ENCODE results near the gene TENT4A. TPM values are rescaled to one million over a fixed set of nuclear protein-coding genes. Genes with fewer than 3 reads are reported as not detected.

The TENT4A gene
- total and polyA plus RNA-seq, 2 donors: 13.0 to 26.8 TPM

GRCh38 chr5:6683241-6683640, 30.0 kb upstream of the TENT4A start:
- H3K27ac ChIP-seq (ENCODE audit: low read depth): no peak overlapping the region
- 86% methylated on average over 8 of the region's 8 CpGs for WGBS
- DNase-seq (ENCODE audit: extremely low spot score): no peak
- no peak overlapping the region for H3K4me3 ChIP-seq (ENCODE audit: low read depth, low read length)
- no peaks in the 10 kb centered on the region for H3K36me3 ChIP-seq (ENCODE audit: insufficient read depth)
- no peaks in the 10 kb centered on the region for H3K4me1 ChIP-seq (ENCODE audit: insufficient read depth)

GRCh38 chr5:6684075-6684474, 29.2 kb upstream of the TENT4A start:
- Histone ChIP-seq H3K36me3 (ENCODE audit: insufficient read depth) (no peaks in the 10 kb centered on the region), H3K27ac (ENCODE audit: low read depth) (no peak overlapping the region), H3K4me1 (ENCODE audit: insufficient read depth) (no peaks in the 10 kb centered on the region), H3K4me3 (ENCODE audit: low read depth, low read length) (no peak overlapping the region)
- whole genome bisulfite sequencing: 85% methylated on average over 4 of the region's 4 CpGs
- DNase-seq (ENCODE audit: extremely low spot score): no peak

GRCh38 chr5:6686501-6686900, 26.7 kb upstream of the TENT4A start:
- no peak overlapping the region for H3K27ac ChIP-seq (ENCODE audit: low read depth)
- no peaks in the 10 kb centered on the region for H3K36me3 ChIP-seq (ENCODE audit: insufficient read depth)
- DNase-seq (ENCODE audit: extremely low spot score): no peak
- 49% methylated on average over 6 of the region's 6 CpGs for WGBS
- no peaks in the 10 kb centered on the region for H3K4me1 ChIP-seq (ENCODE audit: insufficient read depth)
- no peak overlapping the region for H3K4me3 ChIP-seq (ENCODE audit: low read depth, low read length)

GRCh38 chr5:6686915-6687409, 26.3 kb upstream of the TENT4A start:
- H3K4me1 ChIP-seq (ENCODE audit: insufficient read depth): no peaks in the 10 kb centered on the region
- no peaks in the 10 kb centered on the region for H3K36me3 ChIP-seq (ENCODE audit: insufficient read depth)
- WGBS: 2% methylated on average over 22 of the region's 22 CpGs
- DNase-seq (ENCODE audit: extremely low spot score): peak; percentile 26
- no peak overlapping the region for H3K27ac ChIP-seq (ENCODE audit: low read depth)
- H3K4me3 ChIP-seq (ENCODE audit: low read depth, low read length): no peak overlapping the region

- WGBS: 73% methylated on average over 9 of the region's 9 CpGs
These were observed 25.7 kb upstream of the TENT4A start for GRCh38 chr5:6687505-6687904.

GRCh38 chr5:6692906-6693305, 20.3 kb upstream of the TENT4A start:
- WGBS: 48% methylated on average over 1 of the region's 1 CpG
- Histone ChIP-seq H3K36me3 (ENCODE audit: insufficient read depth) (no peaks in the 10 kb centered on the region), H3K27ac (ENCODE audit: low read depth) (no peak overlapping the region), H3K4me3 (ENCODE audit: low read depth, low read length) (no peak overlapping the region), H3K4me1 (ENCODE audit: insufficient read depth) (no peaks in the 10 kb centered on the region)
- no peak for DNase-seq (ENCODE audit: extremely low spot score)

More at GRCh38 chr5:6687505-6687904, 25.7 kb upstream of the TENT4A start:
- Histone ChIP-seq H3K4me3 (ENCODE audit: low read depth, low read length) (no peak overlapping the region), H3K36me3 (ENCODE audit: insufficient read depth) (no peaks in the 10 kb centered on the region), H3K27ac (ENCODE audit: low read depth) (no peak overlapping the region), H3K4me1 (ENCODE audit: insufficient read depth) (no peaks in the 10 kb centered on the region)
- DNase-seq (ENCODE audit: extremely low spot score): no peak

GRCh38 chr5:6698696-6699095, 14.5 kb upstream of the TENT4A start:
- Histone ChIP-seq H3K27ac (ENCODE audit: low read depth) (no peak overlapping the region), H3K4me3 (ENCODE audit: low read depth, low read length) (no peak overlapping the region), H3K4me1 (ENCODE audit: insufficient read depth) (no peaks in the 10 kb centered on the region), H3K36me3 (ENCODE audit: insufficient read depth) (no peaks in the 10 kb centered on the region)
- WGBS: 72% methylated on average over 1 of the region's 1 CpG
- no peak for DNase-seq (ENCODE audit: extremely low spot score)

GRCh38 chr5:6699357-6699756, 13.9 kb upstream of the TENT4A start:
- 73% methylated on average over 1 of the region's 1 CpG for WGBS
- no peaks in the 10 kb centered on the region for H3K36me3 ChIP-seq (ENCODE audit: insufficient read depth)
- H3K4me1 ChIP-seq (ENCODE audit: insufficient read depth): no peaks in the 10 kb centered on the region
- DNase-seq (ENCODE audit: extremely low spot score): no peak
- no peak overlapping the region for H3K4me3 ChIP-seq (ENCODE audit: low read depth, low read length)
- no peak overlapping the region for H3K27ac ChIP-seq (ENCODE audit: low read depth)

GRCh38 chr5:6700074-6700684, 13.1 kb upstream of the TENT4A start:
- no peak overlapping the region for H3K27ac ChIP-seq (ENCODE audit: low read depth)
- no peaks in the 10 kb centered on the region for H3K4me1 ChIP-seq (ENCODE audit: insufficient read depth)
- no peak for DNase-seq (ENCODE audit: extremely low spot score)
- no peaks in the 10 kb centered on the region for H3K36me3 ChIP-seq (ENCODE audit: insufficient read depth)
- H3K4me3 ChIP-seq (ENCODE audit: low read depth, low read length): no peak overlapping the region
- WGBS: 53% methylated on average over 11 of the region's 11 CpGs

GRCh38 chr5:6700685-6701355, 12.4 kb upstream of the TENT4A start:
- Histone ChIP-seq H3K4me3 (ENCODE audit: low read depth, low read length) (no peak overlapping the region), H3K27ac (ENCODE audit: low read depth) (no peak overlapping the region), H3K36me3 (ENCODE audit: insufficient read depth) (no peaks in the 10 kb centered on the region), H3K4me1 (ENCODE audit: insufficient read depth) (no peaks in the 10 kb centered on the region)
- WGBS: 77% methylated on average over 12 of the region's 12 CpGs
- no peak for DNase-seq (ENCODE audit: extremely low spot score)

- Histone ChIP-seq H3K4me3 (ENCODE audit: low read depth, low read length) (no peak overlapping the region), H3K36me3 (ENCODE audit: insufficient read depth) (no peaks in the 10 kb centered on the region), H3K4me1 (ENCODE audit: insufficient read depth) (no peaks in the 10 kb centered on the region), H3K27ac (ENCODE audit: low read depth) (no peak overlapping the region)
- DNase-seq (ENCODE audit: extremely low spot score): no peak
- 85% methylated on average over 12 of the region's 12 CpGs for WGBS
These were observed 11.7 kb upstream of the TENT4A start for GRCh38 chr5:6701491-6701890.

GRCh38 chr5:6702633-6703032, 10.6 kb upstream of the TENT4A start:
- H3K4me3 ChIP-seq (ENCODE audit: low read depth, low read length): no peak overlapping the region
- DNase-seq (ENCODE audit: extremely low spot score): no peak
- no peak overlapping the region for H3K27ac ChIP-seq (ENCODE audit: low read depth)
- WGBS: 98% methylated on average over 6 of the region's 6 CpGs
- H3K4me1 ChIP-seq (ENCODE audit: insufficient read depth): no peaks in the 10 kb centered on the region
- no peaks in the 10 kb centered on the region for H3K36me3 ChIP-seq (ENCODE audit: insufficient read depth)

- Histone ChIP-seq H3K4me1 (ENCODE audit: insufficient read depth) (no peaks in the 10 kb centered on the region), H3K4me3 (ENCODE audit: low read depth, low read length) (no peak overlapping the region), H3K27ac (ENCODE audit: low read depth) (peak overlapping the region; percentile 3), H3K36me3 (ENCODE audit: insufficient read depth) (no peaks in the 10 kb centered on the region)
- no peak for DNase-seq (ENCODE audit: extremely low spot score)
- 67% methylated on average over 6 of the region's 6 CpGs for WGBS
These were observed 9.4 kb upstream of the TENT4A start for GRCh38 chr5:6703806-6704205.

GRCh38 chr5:6704361-6704851, 8.8 kb upstream of the TENT4A start:
- Histone ChIP-seq H3K4me1 (ENCODE audit: insufficient read depth) (no peaks in the 10 kb centered on the region), H3K4me3 (ENCODE audit: low read depth, low read length) (no peak overlapping the region), H3K27ac (ENCODE audit: low read depth) (peak overlapping the region; percentile 3), H3K36me3 (ENCODE audit: insufficient read depth) (no peaks in the 10 kb centered on the region)
- 23% methylated on average over 11 of the region's 11 CpGs for WGBS
- no peak for DNase-seq (ENCODE audit: extremely low spot score)
